ENCODE measurements around the gene CBLN2.

Gene CBLN2

GRCh38 chr18:72555101-72555500 lies 11.0 kb upstream of the CBLN2 start:
- no peak for ATAC-seq
- TF ChIP-seq ZFP3 (CRISPR knock-in tag; IDR thresholded peaks at IDR 0.05) = no peak
- TF ChIP-seq TSHZ2 (CRISPR knock-in tag; IDR thresholded peaks at IDR 0.05) = no peak
- TF ChIP-seq BACH2 (CRISPR knock-in tag; IDR thresholded peaks at IDR 0.05; ENCODE audit: borderline replicate concordance) = no peak
- no peak for TF ChIP-seq ZNF8 (CRISPR knock-in tag; IDR thresholded peaks at IDR 0.05)
- no peak for TF ChIP-seq OSR1 (CRISPR knock-in tag; IDR thresholded peaks at IDR 0.05)
- TF ChIP-seq CREB5 (CRISPR knock-in tag; IDR thresholded peaks at IDR 0.05; ENCODE audit: low read depth) = no peak
- TF ChIP-seq ZFP30 (CRISPR knock-in tag; IDR thresholded peaks at IDR 0.05) = no peak
- no peak for TF ChIP-seq CSRNP3 (CRISPR knock-in tag; IDR thresholded peaks at IDR 0.05)
- TF ChIP-seq ZC3H10 (CRISPR knock-in tag; IDR thresholded peaks at IDR 0.05) = no peak
- no peak for TF ChIP-seq TOX (CRISPR knock-in tag; IDR thresholded peaks at IDR 0.05; ENCODE audit: borderline replicate concordance)
- no peak for TF ChIP-seq ESRRG (CRISPR knock-in tag; IDR thresholded peaks at IDR 0.05)
- TF ChIP-seq ISL1 (CRISPR knock-in tag; IDR thresholded peaks at IDR 0.05) = no peak
- TF ChIP-seq POU6F1 (CRISPR knock-in tag; IDR thresholded peaks at IDR 0.05; ENCODE audit: borderline replicate concordance, low read depth) = no peak
- no peak for TF ChIP-seq PPARA (CRISPR knock-in tag; IDR thresholded peaks at IDR 0.05; ENCODE audit: borderline replicate concordance)
- TF ChIP-seq PATZ1 (CRISPR knock-in tag; IDR thresholded peaks at IDR 0.05; ENCODE audit: borderline replicate concordance) = no peak
- TF ChIP-seq GLIS3 (CRISPR knock-in tag; IDR thresholded peaks at IDR 0.05) = no peak
- TF ChIP-seq ZNF565 (CRISPR knock-in tag; conservative IDR thresholded peaks at IDR 0.05; ENCODE audit: low read depth) = no peak
- no peak for TF ChIP-seq SNAI2 (CRISPR knock-in tag; IDR thresholded peaks at IDR 0.05)

- peak; percentile 27 for ATAC-seq
- TF ChIP-seq PPARA (CRISPR knock-in tag; IDR thresholded peaks at IDR 0.05; ENCODE audit: borderline replicate concordance) (no peak), BACH2 (CRISPR knock-in tag; IDR thresholded peaks at IDR 0.05; ENCODE audit: borderline replicate concordance) (no peak), TCF4 (CRISPR knock-in tag; IDR thresholded peaks at IDR 0.05; ENCODE audit: borderline replicate concordance) (no peak), TOX (CRISPR knock-in tag; IDR thresholded peaks at IDR 0.05; ENCODE audit: borderline replicate concordance) (no peak), CSDC2 (CRISPR knock-in tag; IDR thresholded peaks at IDR 0.05) (no peak), ZNF565 (CRISPR knock-in tag; conservative IDR thresholded peaks at IDR 0.05; ENCODE audit: low read depth) (no peak), ISL1 (CRISPR knock-in tag; IDR thresholded peaks at IDR 0.05) (no peak), ZNF70 (CRISPR knock-in tag; IDR thresholded peaks at IDR 0.05) (no peak), GLIS3 (CRISPR knock-in tag; IDR thresholded peaks at IDR 0.05) (no peak)
These were observed 636 bp downstream of the CBLN2 start for GRCh38 chr18:72543357-72544055.

- ATAC-seq = peak; percentile 27
- TF ChIP-seq PATZ1 (CRISPR knock-in tag; IDR thresholded peaks at IDR 0.05; ENCODE audit: borderline replicate concordance) (no peak), TOX (CRISPR knock-in tag; IDR thresholded peaks at IDR 0.05; ENCODE audit: borderline replicate concordance) (no peak), RARB (CRISPR knock-in tag; IDR thresholded peaks at IDR 0.05) (no peak), ZFP3 (CRISPR knock-in tag; IDR thresholded peaks at IDR 0.05) (no peak), ZFP30 (CRISPR knock-in tag; IDR thresholded peaks at IDR 0.05) (no peak), TSHZ2 (CRISPR knock-in tag; IDR thresholded peaks at IDR 0.05) (no peak), ZNF565 (CRISPR knock-in tag; conservative IDR thresholded peaks at IDR 0.05; ENCODE audit: low read depth) (no peak), TCF4 (CRISPR knock-in tag; IDR thresholded peaks at IDR 0.05; ENCODE audit: borderline replicate concordance) (no peak), ARNTL (CRISPR knock-in tag; IDR thresholded peaks at IDR 0.05; ENCODE audit: borderline replicate concordance, low read depth) (no peak), ZNF8 (CRISPR knock-in tag; IDR thresholded peaks at IDR 0.05) (no peak), GLIS3 (CRISPR knock-in tag; IDR thresholded peaks at IDR 0.05) (no peak)
These were observed 1.2 kb downstream of the CBLN2 start for GRCh38 chr18:72542984-72543356.

All from SK-N-SH treated with all-trans-retinoic acid at 6 μM for 48 hours (cell line).